HTR-8/SVneo (cell line): ENCODE data around the gene MACROH2A2.
"Not testable (repeated sequence)": the region's sequence is repeated elsewhere in the genome, so short reads cannot be mapped to it uniquely, and the experiment has no call there.

Experiments used
- DNase-seq: peaks from one replicate; pipeline ENCODE4 v3.0.0; 2011; ENCODE audit warnings: low spot score, mixed read lengths; ENCODE audit not compliant: insufficient read length
- FAIRE-seq: peaks from 2 replicates; lab custom pipeline; 2011; peaks lifted over from hg19 to GRCh38; lab: Jason Lieb, UNC

MACROH2A2 gene

DNA sequence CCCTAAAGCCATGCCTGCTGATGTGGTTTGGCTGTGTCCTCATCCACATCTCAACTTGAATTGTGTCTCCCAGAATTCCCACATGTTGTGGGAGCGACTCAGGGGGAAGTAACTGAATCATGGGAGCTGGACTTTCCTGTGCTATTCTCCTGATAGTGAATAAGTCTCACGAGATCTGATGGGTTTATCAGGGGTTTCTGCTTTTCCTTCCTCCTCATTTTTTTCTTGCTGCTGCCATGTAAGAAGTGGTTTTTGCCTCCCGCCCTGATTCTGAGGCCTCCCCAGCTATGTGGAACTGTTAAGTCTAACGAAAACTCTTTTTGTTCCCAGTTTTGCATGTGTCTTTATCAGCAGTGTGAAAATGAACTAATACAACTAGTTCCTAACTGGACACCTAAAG, 11.8 kb downstream of the MACROH2A2 start:
- FAIRE-seq (no peak), DNase-seq (no peak)

DNA sequence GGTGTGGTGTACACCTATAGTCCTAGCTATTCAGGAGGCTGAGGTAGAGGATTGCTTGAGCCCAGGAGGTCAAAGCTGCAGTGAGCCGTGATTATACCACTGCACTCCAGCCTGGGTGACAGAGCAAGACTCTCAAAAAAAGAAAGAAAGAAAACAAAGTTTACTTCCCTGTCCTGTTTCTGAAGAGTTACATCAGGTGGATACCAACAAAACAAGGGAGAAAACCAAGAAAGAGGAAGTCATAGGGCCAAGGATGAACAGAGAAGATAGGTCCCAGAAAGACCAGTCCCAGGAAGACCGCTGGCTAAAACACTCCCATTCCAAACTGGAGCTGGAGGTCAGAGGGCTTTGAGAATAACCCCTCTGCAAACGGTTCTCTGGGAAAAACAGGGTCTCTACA, 13.5 kb downstream of the MACROH2A2 start:
- no peak for FAIRE-seq

DNA sequence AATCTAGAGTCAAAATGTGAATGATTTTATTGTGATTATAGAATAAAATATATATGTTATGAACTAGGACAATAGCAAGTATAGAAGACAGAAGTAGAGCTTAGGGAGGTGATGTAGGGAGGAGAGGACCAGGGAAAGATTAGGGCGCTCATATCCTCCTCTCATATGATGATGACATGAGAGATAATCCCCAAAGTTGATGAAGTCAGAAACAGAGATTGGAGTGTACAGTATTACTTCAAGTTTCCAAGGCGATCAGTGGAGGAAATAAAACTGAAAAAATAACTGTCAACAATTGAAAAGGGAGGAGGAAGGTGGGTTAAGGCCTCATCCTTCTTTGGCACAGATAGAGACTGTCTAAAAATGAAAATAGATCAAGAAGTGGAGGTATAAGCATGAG, 14.9 kb downstream of the MACROH2A2 start:
- FAIRE-seq (no peak), DNase-seq (no peak)

More for the DNA sequence above, 13.5 kb downstream of the MACROH2A2 start:
- no peak for DNase-seq

DNA sequence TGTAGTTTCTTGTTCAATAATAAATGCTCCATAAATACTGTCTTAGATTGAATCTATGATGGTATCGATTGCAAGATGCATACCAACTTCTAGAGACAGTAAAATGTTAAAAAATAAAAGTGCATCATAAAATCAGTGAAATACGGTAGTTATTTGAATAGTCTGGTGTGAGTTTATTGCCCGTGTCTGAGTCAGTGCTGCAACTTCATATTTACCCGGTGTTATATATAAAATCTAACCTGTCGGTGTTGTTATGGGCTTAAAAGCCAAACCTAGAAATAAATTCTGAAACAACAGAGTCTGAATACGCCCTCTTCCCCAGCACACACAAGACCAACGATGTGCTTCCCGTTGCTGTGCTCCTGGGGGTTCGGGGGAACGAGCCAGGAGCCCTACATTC, 16.3 kb downstream of the MACROH2A2 start:
- no peak for FAIRE-seq
- no peak for DNase-seq

DNA sequence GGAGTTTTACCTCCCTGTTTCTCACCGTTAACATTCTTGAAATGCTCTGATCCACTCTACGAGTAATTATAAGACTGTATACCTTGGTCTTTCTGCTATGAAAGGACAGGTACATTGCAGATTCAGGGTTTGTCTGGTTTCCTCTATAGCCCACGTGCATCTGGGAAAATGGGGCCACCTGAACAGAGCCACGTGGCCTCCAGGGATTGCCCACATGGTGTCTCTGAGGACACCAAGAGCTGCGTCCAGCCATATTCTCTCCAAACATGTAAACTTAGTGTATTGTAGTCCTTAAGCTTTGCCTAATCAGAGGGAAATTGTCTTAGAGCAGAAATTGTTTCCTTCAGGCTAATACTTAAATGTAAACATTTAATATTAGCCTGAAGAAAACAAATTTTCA, 16.7 kb downstream of the MACROH2A2 start:
- FAIRE-seq: no peak

DNA sequence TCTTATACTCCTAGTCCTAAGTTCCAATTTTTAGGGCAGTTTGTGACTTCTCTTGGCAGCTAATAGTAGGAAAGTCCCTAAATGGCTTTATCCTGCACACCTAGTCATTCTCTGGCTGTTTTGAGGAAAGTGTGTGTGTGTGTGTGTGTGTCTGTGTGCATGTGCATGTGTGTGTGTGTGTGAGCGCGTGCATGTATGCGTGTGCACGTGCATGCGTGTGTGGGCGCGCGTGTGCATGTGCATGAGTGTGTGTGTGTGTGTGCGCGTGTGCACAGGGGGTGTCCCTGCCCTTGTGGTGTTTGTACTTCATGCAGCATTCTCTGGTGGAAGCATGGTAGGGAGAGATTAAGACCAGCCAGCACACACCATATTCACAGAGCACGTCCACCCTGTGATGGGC, 18.2 kb downstream of the MACROH2A2 start:
- peak; percentile 63 for FAIRE-seq

More for the DNA sequence above, 16.7 kb downstream of the MACROH2A2 start:
- DNase-seq: no peak

DNA sequence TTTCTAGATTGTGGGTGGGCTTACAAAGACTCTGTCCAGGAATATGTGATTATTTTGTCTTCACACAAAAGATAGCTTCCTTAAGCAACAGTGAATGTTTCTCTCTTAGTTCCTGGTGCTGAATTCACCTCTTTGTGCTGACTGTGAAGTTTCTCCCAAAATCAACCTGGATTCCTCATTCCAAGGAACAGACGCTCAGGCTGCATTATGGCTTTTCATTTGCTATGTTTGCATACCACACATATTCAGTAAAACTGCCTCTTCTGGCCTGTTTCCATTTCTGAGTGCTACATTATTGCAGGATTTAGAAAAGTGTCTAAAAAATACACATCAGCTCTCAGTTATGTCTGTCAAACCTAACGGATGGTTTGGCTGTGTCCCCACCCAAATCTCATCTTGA, 21.5 kb downstream of the MACROH2A2 start:
- FAIRE-seq: no peak
- no peak for DNase-seq

More for the DNA sequence above, 18.2 kb downstream of the MACROH2A2 start:
- DNase-seq: no peak

DNA sequence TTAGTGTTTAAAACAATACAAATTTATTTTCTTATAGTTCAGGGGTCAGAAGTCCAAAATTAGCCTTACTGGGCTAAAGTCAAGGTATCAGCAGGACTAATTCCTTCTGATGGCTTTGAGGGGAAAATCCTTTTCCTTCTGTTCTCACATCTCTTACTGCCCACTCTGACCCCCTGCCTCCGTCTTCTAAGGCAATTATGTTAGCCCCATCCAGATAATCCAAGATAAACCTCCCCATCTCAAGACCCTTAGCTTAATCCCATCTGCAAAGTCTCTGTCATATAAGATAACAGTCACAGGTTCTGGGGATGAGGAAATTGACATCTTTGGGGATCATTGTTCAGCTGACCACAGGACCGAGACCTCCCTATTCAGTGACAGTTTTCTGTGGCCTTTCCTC, 22.3 kb downstream of the MACROH2A2 start:
- no peak for DNase-seq
- no peak for FAIRE-seq

DNA sequence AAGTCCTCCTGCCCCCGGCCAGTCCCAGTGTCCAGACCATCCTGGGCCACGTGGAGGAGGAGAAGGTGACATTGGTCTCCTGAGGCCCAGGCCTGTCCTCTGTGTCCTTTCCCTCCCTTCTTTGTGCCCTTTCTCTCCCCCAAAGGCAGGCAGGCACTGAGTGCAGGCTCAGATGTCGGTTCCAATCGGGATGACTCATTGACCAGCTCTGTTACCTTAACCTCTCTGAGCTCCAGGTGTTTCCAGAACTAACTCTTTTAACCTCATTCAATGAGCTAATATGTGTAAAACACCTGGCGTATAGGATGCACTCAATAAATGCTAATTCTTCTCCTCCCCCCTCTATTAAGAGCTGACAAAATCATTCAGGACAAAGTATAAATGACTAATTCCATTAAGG, 25.7 kb downstream of the MACROH2A2 start:
- no peak for FAIRE-seq
- no peak for DNase-seq

DNA sequence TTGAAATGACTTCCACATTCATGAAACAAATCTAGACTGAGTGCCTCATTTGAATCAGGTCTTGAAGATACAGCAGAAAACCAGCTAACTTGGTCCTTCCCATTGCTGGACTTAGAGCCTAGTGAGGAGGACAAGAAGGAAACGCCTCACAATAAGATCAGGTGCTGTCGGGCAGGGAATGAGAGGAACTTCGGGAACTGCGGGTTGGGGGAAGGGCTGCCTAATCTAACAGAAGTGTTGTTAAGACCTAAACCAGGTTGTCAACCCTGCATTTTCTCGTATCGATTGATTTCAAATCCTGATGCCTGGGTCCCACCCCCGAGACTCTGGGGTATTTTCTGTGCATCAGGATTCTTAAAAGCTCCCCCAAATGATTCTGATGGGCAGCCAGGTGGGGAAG, 26.3 kb downstream of the MACROH2A2 start:
- FAIRE-seq: no peak

DNA sequence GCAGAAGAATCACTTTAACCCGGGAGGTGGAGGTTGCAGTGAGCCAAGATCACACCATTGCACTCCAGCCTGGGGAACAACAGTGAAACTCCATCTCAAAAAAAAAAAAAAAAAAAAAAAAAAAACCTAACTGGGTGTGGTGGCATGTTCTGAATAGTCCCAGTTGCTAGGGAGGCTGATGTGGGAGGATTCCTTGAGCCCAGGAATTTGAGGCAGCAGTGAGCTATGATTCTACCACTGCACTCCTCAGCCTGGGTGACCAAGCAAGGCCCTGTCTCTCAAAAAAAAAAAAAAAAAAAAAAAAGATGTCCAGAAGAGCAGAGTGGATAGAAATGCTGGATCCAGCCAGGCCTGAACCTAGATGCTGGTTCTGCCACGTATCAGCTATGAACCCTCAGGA, 28.1 kb downstream of the MACROH2A2 start:
- FAIRE-seq, DNase-seq: not testable (repeated sequence)

More for the DNA sequence above, 26.3 kb downstream of the MACROH2A2 start:
- DNase-seq: no peak

DNA sequence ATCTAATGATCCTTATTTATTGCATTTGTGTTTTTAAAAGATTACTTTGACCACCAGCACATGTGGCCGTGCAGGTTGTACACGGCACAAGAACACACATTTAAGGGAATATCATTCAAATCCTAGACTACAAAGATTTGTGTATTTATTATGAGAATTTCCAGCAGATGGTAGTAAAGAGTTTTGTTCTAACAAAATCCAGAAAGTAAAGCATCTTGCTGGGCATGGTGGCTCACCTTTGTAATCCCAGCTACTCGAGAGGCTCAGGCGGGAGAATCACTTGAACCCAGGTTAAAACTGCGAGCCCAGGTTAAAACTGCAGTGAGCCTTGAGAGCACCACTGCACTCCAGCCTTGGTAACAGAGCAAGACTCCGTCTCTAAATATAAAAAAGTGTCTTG, 31.5 kb downstream of the MACROH2A2 start:
- FAIRE-seq: no peak
- DNase-seq: no peak

DNA sequence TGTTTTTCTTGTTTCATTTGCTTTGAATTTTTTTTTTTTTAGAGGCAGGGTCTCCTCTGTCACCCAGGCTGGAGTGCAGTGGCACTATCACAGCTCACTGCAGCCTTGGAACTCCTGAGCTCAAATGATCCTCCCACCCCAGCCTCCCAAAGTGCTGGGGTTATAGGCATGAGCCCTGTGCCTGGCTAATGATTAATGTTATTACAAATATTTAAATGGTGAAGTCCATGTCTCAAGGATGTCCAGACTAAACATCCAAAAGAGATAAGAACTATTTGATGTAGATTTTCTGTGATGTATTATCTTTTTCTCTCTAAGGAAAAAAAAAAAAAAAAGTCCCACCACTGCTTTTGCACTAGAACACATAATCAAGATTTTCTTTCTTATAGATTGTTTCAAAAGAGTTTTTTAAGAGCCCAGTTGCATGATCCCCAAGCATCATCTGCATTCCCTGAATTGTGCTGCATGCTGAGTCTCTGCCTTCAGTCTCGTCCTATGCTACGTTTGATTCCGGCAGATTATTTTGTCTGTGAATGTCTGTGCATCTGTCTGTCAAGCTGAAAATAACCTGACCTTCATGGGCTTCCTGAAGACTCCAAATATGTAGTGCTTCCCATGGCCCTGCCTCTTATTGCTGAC, 33.4 kb downstream of the MACROH2A2 start:
- DNase-seq (no peak), FAIRE-seq (no peak)

DNA sequence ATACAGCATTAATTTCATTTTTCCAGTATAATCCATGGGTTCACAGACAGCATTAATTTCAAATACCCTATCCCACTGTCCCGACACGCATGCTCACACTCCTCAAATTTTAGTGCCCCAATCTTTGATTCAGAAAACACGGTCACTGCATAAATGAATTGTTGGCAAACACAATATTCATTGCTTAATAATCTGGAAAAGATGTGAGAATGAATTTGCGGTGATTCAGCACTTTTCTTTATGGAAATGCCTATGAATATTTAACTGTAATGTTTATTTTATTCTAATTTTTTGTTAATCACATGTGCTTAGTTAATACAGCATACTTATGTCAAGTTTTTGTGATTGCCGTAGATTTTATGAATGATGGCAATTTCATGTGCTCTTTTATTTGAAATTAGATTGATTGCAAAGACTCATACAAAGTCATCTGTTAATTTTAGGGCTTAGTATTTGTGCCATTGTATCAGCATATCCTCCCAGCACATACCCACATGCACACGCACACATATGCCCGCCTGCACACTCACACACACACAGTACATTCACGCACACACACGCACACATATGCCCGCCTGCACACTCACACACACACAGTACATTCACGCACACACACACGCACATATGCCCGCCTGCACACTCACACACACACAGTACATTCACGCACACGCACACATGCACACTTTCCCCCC, 35.1 kb downstream of the MACROH2A2 start:
- DNase-seq (no peak), FAIRE-seq (peak; percentile 77)

DNA sequence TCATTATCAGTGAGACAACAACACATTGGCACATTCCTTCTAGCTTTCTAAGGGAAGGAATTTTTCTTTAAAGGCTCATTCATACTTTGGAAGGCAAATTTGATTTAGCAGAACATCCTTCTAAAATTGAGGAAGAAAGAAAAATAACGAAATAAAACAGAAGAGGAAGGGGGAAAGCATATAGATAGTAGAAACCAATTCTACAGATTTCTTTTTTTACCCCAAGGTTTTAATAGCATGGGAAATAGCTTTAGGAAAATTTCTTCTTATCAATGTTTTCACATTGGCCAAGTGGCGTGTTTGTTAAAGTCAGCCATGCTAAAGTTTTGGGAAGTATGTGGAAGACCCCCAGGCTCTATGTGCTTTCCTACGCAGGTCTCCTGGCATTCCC, 35.7 kb downstream of the MACROH2A2 start:
- no peak for FAIRE-seq

DNA sequence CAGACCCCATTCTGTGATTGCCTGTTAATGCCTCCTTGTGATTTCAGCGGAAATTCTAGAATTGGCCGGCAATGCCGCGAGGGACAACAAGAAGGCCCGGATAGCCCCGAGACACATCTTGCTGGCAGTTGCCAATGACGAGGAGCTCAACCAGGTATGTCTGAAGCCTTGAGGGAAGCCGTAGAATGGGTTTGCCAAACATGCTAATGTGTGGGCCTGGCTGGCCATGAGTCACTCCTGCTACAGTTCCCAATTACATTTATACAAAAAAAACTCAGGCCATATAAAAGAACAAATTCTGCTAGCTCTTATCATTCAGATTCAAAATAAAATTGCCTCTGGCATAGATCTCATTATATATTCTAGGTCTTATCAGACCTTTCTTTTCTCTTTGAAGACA, 37.4 kb downstream of the MACROH2A2 start:
- FAIRE-seq (no peak), DNase-seq (no peak)

More for the DNA sequence above, 35.7 kb downstream of the MACROH2A2 start:
- DNase-seq: no peak

DNA sequence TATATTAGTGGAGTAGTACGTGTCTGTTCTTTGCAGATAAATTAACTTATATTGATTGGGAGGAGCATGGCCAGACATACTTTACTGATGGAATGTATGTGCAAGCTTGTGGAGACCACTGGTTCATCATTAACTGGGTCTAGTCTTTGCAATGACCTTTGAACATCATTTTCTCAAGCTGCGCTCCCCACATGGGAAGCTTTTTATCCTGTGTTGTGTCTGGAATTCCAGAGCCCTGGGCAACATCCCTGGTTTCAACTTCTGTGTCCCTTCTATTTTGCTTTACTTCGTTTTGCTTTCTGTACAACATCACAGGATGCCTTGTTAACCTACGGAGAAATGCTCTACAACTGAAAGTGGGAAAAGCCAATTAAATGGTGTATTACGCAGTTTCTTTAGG, 38.3 kb downstream of the MACROH2A2 start:
- DNase-seq (no peak), FAIRE-seq (no peak)

DNA sequence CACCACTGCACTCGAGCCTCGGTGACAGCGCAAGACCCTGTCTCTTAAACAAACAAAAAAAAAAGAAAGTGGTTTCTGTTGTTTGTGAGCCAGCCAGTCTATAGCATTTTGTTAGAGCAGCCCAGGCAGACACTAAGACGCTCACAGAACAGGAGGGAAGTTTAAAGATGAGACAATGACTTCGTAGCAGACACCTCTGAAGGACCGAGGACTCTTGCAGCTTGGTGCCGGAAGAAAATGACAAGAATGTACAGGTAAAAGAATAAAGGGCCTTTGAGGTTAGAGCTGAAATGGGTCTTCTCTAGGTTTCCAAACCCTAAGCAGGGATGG, 39.7 kb downstream of the MACROH2A2 start:
- FAIRE-seq (no peak), DNase-seq (no peak)

DNA sequence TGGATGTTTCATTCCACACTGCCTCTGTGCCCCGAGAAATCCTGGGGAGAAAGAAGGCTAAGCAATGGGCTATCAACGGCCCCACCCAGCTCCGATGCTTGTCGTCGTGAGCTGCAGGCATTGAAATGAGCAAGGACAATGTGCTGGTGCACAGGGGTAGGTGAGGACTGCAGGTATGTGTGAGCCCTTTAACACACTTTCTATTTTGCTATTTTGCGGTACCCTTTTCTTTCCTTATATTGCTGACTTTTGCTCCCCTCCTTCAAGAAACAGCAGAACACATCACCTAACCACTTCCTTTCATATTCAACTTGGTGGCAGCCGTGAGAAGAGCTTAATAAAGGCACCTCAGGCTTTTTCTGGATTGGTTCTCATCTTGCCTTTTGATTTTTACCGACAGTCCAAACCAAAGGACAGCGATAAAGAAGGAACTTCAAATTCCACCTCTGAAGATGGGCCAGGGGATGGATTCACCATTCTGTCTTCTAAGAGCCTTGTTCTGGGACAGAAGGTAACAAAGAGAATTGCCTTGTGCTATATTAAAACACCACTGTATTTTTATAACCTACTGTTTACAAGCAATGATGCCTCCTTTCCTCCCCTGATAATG, 40.8 kb downstream of the MACROH2A2 start:
- FAIRE-seq (no peak), DNase-seq (no peak)

DNA sequence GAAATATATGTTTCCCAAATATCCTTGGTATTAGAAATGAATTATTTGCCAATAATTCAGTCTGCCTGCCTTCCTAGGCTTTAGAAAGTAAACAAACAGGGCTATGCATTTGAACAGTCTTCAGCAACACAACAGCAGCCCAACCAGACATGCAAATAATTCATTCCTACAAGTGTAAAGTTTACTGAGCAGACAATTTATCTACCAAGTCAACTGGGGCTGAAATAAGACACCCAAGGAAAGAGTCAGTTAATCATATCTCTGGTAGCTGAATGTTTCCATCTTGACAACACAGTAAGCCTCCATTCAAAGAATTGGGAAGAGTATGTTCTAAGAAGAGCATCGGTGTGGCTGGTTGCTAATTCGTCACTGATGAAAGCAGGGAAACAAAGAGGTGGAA, 41.6 kb downstream of the MACROH2A2 start:
- DNase-seq: no peak
- no peak for FAIRE-seq

DNA sequence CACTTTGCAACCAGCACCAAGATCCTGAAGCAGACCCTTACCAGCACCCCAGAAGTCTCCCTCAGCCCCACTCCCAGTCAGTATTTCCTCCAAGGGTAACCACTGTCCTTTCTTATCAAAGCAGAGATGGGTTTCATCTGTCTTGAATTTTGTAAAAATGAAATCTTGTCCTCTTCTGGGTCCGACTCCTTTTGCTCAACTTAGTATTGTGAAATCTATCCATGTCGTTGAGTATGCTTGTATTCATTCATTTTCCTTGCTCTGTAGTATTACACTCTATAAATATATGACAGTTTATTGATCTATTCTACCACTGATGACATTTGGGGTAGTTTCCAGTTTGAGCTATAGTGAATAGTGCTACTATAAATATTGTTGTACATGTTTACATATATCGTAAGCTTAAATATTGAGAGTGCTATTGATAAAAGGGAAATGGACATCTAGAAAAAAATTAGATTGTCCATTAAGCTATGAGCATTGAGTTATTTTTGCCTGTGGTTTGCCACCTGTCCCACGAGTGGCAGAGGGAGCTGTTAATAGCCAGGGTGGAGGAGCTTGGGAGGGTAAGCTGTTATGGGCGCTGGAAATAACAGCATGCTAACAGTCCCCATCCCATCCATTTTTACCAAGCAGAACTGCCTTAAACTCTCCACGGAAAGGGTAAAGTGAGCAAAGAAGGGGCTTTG, 43.5 kb downstream of the MACROH2A2 start:
- DNase-seq (no peak), FAIRE-seq (no peak)
